SH-SY5Y (cell line): ENCODE data around the gene ENTPD1.

Source experiments
- GATA2 ChIP-seq: IDR thresholded peaks from 2 replicates; pipeline ENCODE4 v1.6.1; 2011; ENCODE audit warnings: mild to moderate bottlenecking, low read depth, low read length
- GATA3 ChIP-seq: IDR thresholded peaks from 2 replicates; pipeline ENCODE4 v1.6.1; 2011; ENCODE audit warnings: low read depth, mild to moderate bottlenecking, low read length, moderate library complexity

ENTPD1 gene

GRCh38 chr10:95756041-95756761 is at the start of gene ENTPD1:
TSS of gene ENTPD1 (plus strand) at chr10:95756163. CDS start at chr10:95756240, 77 bp downstream.
- no peak for TF ChIP-seq GATA3
- TF ChIP-seq GATA2 = no peak

- TF ChIP-seq GATA2 = no peak
- no peak for TF ChIP-seq GATA3
These were observed 49.4 kb upstream of the ENTPD1 start for GRCh38 chr10:95706573-95706972.

GRCh38 chr10:95706990-95707389 is 49.0 kb upstream of the ENTPD1 start:
- TF ChIP-seq GATA2 (no peak), GATA3 (no peak)

- TF ChIP-seq GATA2 (no peak), GATA3 (no peak)
These were observed 44.5 kb upstream of the ENTPD1 start for GRCh38 chr10:95711492-95711891.

- no peak for TF ChIP-seq GATA3
- TF ChIP-seq GATA2 = no peak
These were observed 39.5 kb upstream of the ENTPD1 start for GRCh38 chr10:95716466-95716865.

GRCh38 chr10:95716866-95717265 is 39.1 kb upstream of the ENTPD1 start:
- TF ChIP-seq GATA2 = no peak
- TF ChIP-seq GATA3 = no peak

- TF ChIP-seq GATA2 (no peak), GATA3 (no peak)
These were observed 27.4 kb upstream of the ENTPD1 start for GRCh38 chr10:95728526-95728925.

- TF ChIP-seq GATA2 (no peak), GATA3 (no peak)
These were observed 26.5 kb upstream of the ENTPD1 start for GRCh38 chr10:95729323-95730055.

- TF ChIP-seq GATA2 (no peak), GATA3 (no peak)
These were observed 25.7 kb upstream of the ENTPD1 start for GRCh38 chr10:95730233-95730632.

- TF ChIP-seq GATA3 (no peak), GATA2 (no peak)
These were observed 16.9 kb upstream of the ENTPD1 start for GRCh38 chr10:95739056-95739455.

GRCh38 chr10:95741807-95742467 is 14.0 kb upstream of the ENTPD1 start:
- no peak for TF ChIP-seq GATA3
- no peak for TF ChIP-seq GATA2

- TF ChIP-seq GATA2 = no peak
- no peak for TF ChIP-seq GATA3
These were observed 13.5 kb upstream of the ENTPD1 start for GRCh38 chr10:95742485-95742884.

GRCh38 chr10:95742962-95743535 is 12.9 kb upstream of the ENTPD1 start:
- TF ChIP-seq GATA3 (no peak), GATA2 (no peak)

GRCh38 chr10:95745501-95745900 is 10.5 kb upstream of the ENTPD1 start:
- no peak for TF ChIP-seq GATA3
- no peak for TF ChIP-seq GATA2
